Measurements from ENCODE around the gene RPL29.

- TF ChIP-seq CTCF (IDR thresholded peaks at IDR 0.05) (no peak), ZFX (IDR thresholded peaks at IDR 0.05; ENCODE audit: borderline replicate concordance) (no peak)
Observed at GRCh38 chr3:52007291-52007690, 11.6 kb upstream of the RPL29 start.

Measured in 22Rv1 (cell line).